Caco-2 (cell line): ENCODE measurements around the gene MMP17. TPM values are rescaled to one million over a fixed set of nuclear protein-coding genes. Genes with fewer than 3 reads are reported as not detected.

ENCODE experiments used
- BruUV-seq: library from RNA; stranded (reverse); fragments of 400-500 nt; replicated peaks from 2 replicates; lab custom pipeline; 2021; lab: Mats Ljungman, UMichigan
- CTCF ChIA-PET: fragments of 300-600 bp; sonication (Branson Sonifier 250); formaldehyde crosslinking; loops from one replicate; lab custom pipeline; 2022; ENCODE audit warnings: antibody characterized with exemption; lab: Charles Lee
- POLR2A ChIA-PET: fragments of 300-600 bp; sonication (Branson Sonifier 250); formaldehyde crosslinking; loops from one replicate; lab custom pipeline; 2022; ENCODE audit warnings: antibody characterized with exemption; lab: Charles Lee
- DNase-seq, 2 experiments: peaks; one replicate each; pipeline versions ENCODE4 v3.0.0 to v3.0.0-alpha.2; 2020 to 2022
- H3K27me3 ChIP-seq: replicated peaks from 2 replicates; pipeline ENCODE4 v1.6.0; 2011; ENCODE audit warnings: low read length; ENCODE audit not compliant: control insufficient read depth, insufficient read depth
- H3K36me3 ChIP-seq: 2 replicates; pipeline ENCODE4 v1.5.1; 2011; ENCODE audit warnings: low read length; ENCODE audit not compliant: control insufficient read depth, insufficient read depth
- H3K4me1 ChIP-seq: fragments of 250-450 bp; sonication (Bioruptor Pico); 2 replicates; pipeline ENCODE4 v1.5.1; 2020; ENCODE audit warnings: mild to moderate bottlenecking
- H3K4me3 ChIP-seq: 2 replicates; pipeline ENCODE4 v1.5.1; 2011; ENCODE audit warnings: low read depth, mild to moderate bottlenecking, control low read depth, low read length
- H3K9me3 ChIP-seq: fragments of 250-450 bp; sonication (Bioruptor Pico); 2 replicates; pipeline ENCODE4 v1.5.1; 2020; ENCODE audit warnings: mild to moderate bottlenecking, moderate library complexity
- H3K27ac Mint-ChIP-seq: one replicate; pipeline ENCODE4 v1.8.0; 2022; ENCODE audit warnings: mixed read lengths; ENCODE audit not compliant: unreplicated experiment
- H3K27me3 Mint-ChIP-seq: one replicate; pipeline ENCODE4 v1.8.0; 2022; ENCODE audit warnings: mixed read lengths; ENCODE audit not compliant: insufficient read depth, unreplicated experiment
- H3K36me3 Mint-ChIP-seq: one replicate; pipeline ENCODE4 v1.8.0; 2022; ENCODE audit warnings: mild to moderate bottlenecking, mixed read lengths; ENCODE audit not compliant: insufficient read depth, unreplicated experiment
- H3K4me1 Mint-ChIP-seq: one replicate; pipeline ENCODE4 v1.8.0; 2022; ENCODE audit warnings: low read depth, mixed read lengths; ENCODE audit not compliant: unreplicated experiment
- H3K4me3 Mint-ChIP-seq: one replicate; pipeline ENCODE4 v1.8.0; 2022; ENCODE audit warnings: mild to moderate bottlenecking, moderate library complexity, mixed read lengths; ENCODE audit not compliant: unreplicated experiment
- H3K9me3 Mint-ChIP-seq: one replicate; pipeline ENCODE4 v1.8.0; 2022; ENCODE audit warnings: mixed read lengths; ENCODE audit not compliant: unreplicated experiment
- CTCF ChIP-seq, 2 experiments: fragments of 200-600 bp in 1 of 2; IDR thresholded peaks; 1 replicate in 1 of 2; 2 replicates in 1 of 2; pipeline versions ENCODE4 v1.5.1 to v1.8.0; 2011 to 2022; ENCODE audit warnings: antibody characterized with exemption in 1 of 2, control low read depth in 1 of 2, inconsistent platforms in 1 of 2, low read depth in 1 of 2, low read length in 1 of 2, mild to moderate bottlenecking in 1 of 2, moderate library complexity in 1 of 2; ENCODE audit not compliant: insufficient read depth in 1 of 2, severe bottlenecking in 1 of 2, unreplicated experiment in 1 of 2
- intact Hi-C: fragments of 100-400 bp; cut with micrococcal nuclease; formaldehyde crosslinking; loops from one replicate; pipeline ENCODE4 v1.10.0; 2022; ENCODE audit not compliant: unreplicated experiment
- total RNA-seq: library from RNA; stranded (reverse); gene quantifications from 2 replicates; pipeline ENCODE4 v1.2.3, GENCODE V29; 2022

MMP17 gene
- total RNA-seq, 1 experiment from 2014 or later = 4.6 TPM

- no peaks in the 10 kb centered on the region for H3K4me1 Mint-ChIP-seq
- peak overlapping the region; percentile 33 for H3K4me3 ChIP-seq
- H3K36me3 ChIP-seq = no peaks in the 10 kb centered on the region
- ChIA-PET CTCF (interaction anchor here (0.8 to 1.5 kb wide), 4 partner anchors 35 to 727 kb away, joined by 3 to 11 read pairs (median 4); no protein-coding TSS in a partner anchor), POLR2A (no interaction called here)
- peaks cover 4% of the 10 kb centered on the region for H3K27me3 Mint-ChIP-seq
- no peaks in the 10 kb centered on the region for H3K36me3 Mint-ChIP-seq
- intact Hi-C loops = loop anchor here (2.0 to 5.0 kb wide), 3 partner anchors 34 to 224 kb away; partner anchors contain the start of gene SFSWAP
- peaks cover 1% of the 10 kb centered on the region for H3K27me3 ChIP-seq
- peak overlapping the region; percentile 72 for H3K4me3 Mint-ChIP-seq
- H3K4me1 ChIP-seq = peaks cover 31% of the 10 kb centered on the region
- no peak overlapping the region for H3K27ac Mint-ChIP-seq
- BruUV-seq = no TSS peak
- H3K9me3 Mint-ChIP-seq = no peaks in the 10 kb centered on the region
- H3K9me3 ChIP-seq = no peaks in the 10 kb centered on the region
- DNase-seq = no peak
- TF ChIP-seq CTCF (IDR thresholded peaks at IDR 0.05; ENCODE audit: insufficient read depth in 1 of 2, low read depth in 1 of 2, low read length in 1 of 2, severe bottlenecking in 1 of 2, unreplicated experiment in 1 of 2) = no peak
Measured at GRCh38 chr12:131830914-131831571, 2.9 kb downstream of the MMP17 start.

GRCh38 chr12:131831635-131832041 lies 3.4 kb downstream of the MMP17 start:
- Mint-ChIP-seq H3K27ac (no peak overlapping the region), H3K9me3 (no peaks in the 10 kb centered on the region), H3K27me3 (peaks cover 4% of the 10 kb centered on the region), H3K4me3 (no peak overlapping the region), H3K4me1 (no peaks in the 10 kb centered on the region), H3K36me3 (no peaks in the 10 kb centered on the region)
- intact Hi-C loops = loop anchor here (2.0 to 5.0 kb wide), 3 partner anchors 35 to 224 kb away; partner anchors contain the start of gene SFSWAP
- BruUV-seq = no TSS peak
- TF ChIP-seq CTCF (IDR thresholded peaks at IDR 0.05; ENCODE audit: insufficient read depth in 1 of 2, low read depth in 1 of 2, low read length in 1 of 2, severe bottlenecking in 1 of 2, unreplicated experiment in 1 of 2) = no peak
- peaks cover 1% of the 10 kb centered on the region for H3K27me3 ChIP-seq
- H3K4me1 ChIP-seq = peaks cover 31% of the 10 kb centered on the region
- ChIA-PET POLR2A (no interaction called here), CTCF (no interaction called here)
- no peaks in the 10 kb centered on the region for H3K36me3 ChIP-seq
- no peaks in the 10 kb centered on the region for H3K9me3 ChIP-seq
- H3K4me3 ChIP-seq = no peak overlapping the region
- no peak for DNase-seq

- intact Hi-C loops = loop anchor here (5.0 kb wide), 2 partner anchors 120 to 225 kb away; partner anchors contain the start of gene SFSWAP
- POLR2A ChIA-PET = no interaction called here
- Histone ChIP-seq H3K4me1 (peaks cover 31% of the 10 kb centered on the region), H3K36me3 (no peaks in the 10 kb centered on the region), H3K27me3 (peaks cover 1% of the 10 kb centered on the region), H3K9me3 (no peaks in the 10 kb centered on the region), H3K4me3 (no peak overlapping the region)
- CTCF ChIA-PET = no interaction called here
- no TSS peak for BruUV-seq
- DNase-seq = no peak
- no peaks in the 10 kb centered on the region for H3K9me3 Mint-ChIP-seq
- no peaks in the 10 kb centered on the region for H3K27me3 Mint-ChIP-seq
- no peaks in the 10 kb centered on the region for H3K4me1 Mint-ChIP-seq
- no peaks in the 10 kb centered on the region for H3K36me3 Mint-ChIP-seq
- no peak overlapping the region for H3K4me3 Mint-ChIP-seq
- TF ChIP-seq CTCF (IDR thresholded peaks at IDR 0.05; ENCODE audit: insufficient read depth in 1 of 2, low read depth in 1 of 2, low read length in 1 of 2, severe bottlenecking in 1 of 2, unreplicated experiment in 1 of 2) = no peak
- H3K27ac Mint-ChIP-seq = no peak overlapping the region
Measured at GRCh38 chr12:131832321-131833231, 4.4 kb downstream of the MMP17 start.
